ENCODE measurements around the gene UNC45A. TPM values are rescaled to one million over a fixed set of nuclear protein-coding genes. Genes with fewer than 3 reads are reported as not detected.

UNC45A gene
- total and polyA plus RNA-seq, 7 donors = 28.8 to 63.5 (median 50.4) TPM

DNA sequence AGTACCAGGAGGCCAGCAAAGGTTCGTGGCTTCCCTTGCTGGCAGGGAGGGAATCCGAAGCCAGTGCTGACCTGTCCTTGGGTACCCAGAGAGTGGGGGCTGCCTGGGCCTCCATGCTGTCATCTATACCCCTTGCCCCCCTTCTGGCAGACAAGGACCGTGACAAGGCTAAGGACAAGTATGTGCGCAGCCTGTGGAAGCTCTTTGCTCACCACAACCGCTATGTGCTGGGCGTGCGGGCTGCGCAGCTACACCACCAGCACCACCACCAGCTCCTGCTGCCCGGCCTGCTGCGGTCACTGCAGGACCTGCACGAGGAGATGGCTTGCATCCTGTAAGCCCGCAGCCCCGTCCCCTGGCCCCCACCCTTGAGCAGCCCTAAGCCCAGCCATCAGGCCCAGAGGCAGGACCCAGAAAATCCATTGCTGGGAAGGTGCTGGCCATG is 48.0 kb upstream of the UNC45A start:
- intact Hi-C loops (cut with DNase I) = loop anchor here (10.0 kb wide), 2 partner anchors 352 to 572 kb away; no protein-coding TSS in a partner anchor
- TF ChIP-seq EP300 (IDR thresholded peaks at IDR 0.05) (no peak), POLR2A (IDR thresholded peaks at IDR 0.05) (no peak), POLR2AphosphoS5 (IDR thresholded peaks at IDR 0.05) (no peak)
- TF ChIP-seq, protein P1, sequence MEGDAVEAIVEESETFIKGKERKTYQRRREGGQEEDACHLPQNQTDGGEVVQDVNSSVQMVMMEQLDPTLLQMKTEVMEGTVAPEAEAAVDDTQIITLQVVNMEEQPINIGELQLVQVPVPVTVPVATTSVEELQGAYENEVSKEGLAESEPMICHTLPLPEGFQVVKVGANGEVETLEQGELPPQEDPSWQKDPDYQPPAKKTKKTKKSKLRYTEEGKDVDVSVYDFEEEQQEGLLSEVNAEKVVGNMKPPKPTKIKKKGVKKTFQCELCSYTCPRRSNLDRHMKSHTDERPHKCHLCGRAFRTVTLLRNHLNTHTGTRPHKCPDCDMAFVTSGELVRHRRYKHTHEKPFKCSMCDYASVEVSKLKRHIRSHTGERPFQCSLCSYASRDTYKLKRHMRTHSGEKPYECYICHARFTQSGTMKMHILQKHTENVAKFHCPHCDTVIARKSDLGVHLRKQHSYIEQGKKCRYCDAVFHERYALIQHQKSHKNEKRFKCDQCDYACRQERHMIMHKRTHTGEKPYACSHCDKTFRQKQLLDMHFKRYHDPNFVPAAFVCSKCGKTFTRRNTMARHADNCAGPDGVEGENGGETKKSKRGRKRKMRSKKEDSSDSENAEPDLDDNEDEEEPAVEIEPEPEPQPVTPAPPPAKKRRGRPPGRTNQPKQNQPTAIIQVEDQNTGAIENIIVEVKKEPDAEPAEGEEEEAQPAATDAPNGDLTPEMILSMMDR (IDR thresholded peaks at IDR 0.05) = no peak
- no peaks in the 10 kb centered on the region for H3K9me3 ChIP-seq
- H3K36me3 ChIP-seq = peaks cover 14 to 44% (median 30%) of the 10 kb centered on the region in 4 donors
- peak; percentile 60 for DNase-seq
- peaks cover 0 to 41% (median 35%) of the 10 kb centered on the region in 4 donors for H3K4me1 ChIP-seq
- H3K27me3 ChIP-seq = no peaks in the 10 kb centered on the region
- 92 to 93% methylated on average over 13 of the region's 13 CpGs for WGBS, 2 donors
- H3K4me3 ChIP-seq = no peak overlapping the region
- no peak overlapping the region for H3K27ac ChIP-seq

DNA sequence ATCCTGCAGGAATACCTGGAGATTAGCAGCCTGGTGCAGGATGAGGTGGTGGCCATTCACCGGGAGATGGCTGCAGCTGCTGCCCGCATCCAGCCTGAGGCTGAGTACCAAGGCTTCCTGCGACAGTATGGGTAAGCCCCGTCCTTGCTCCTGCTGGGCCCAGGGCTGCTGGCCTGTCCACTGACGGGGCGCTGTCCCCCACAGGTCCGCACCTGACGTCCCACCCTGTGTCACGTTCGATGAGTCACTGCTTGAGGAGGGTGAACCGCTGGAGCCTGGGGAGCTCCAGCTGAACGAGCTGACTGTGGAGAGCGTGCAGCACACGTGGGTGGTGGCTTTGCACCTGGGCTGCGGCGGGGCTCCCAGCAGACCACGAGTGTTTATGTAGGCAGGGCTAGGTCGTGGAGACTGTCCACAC is 45.8 kb upstream of the UNC45A start:
- peak; percentile 61 for DNase-seq
- H3K27ac ChIP-seq = no peak overlapping the region
- no peak overlapping the region for H3K4me3 ChIP-seq
- WGBS, 2 donors = 81 to 83% methylated on average over 18 of the region's 18 CpGs
- H3K9me3 ChIP-seq = no peaks in the 10 kb centered on the region
- intact Hi-C loops (cut with DNase I) = loop anchor here (10.0 kb wide), 2 partner anchors 355 to 575 kb away; no protein-coding TSS in a partner anchor
- H3K4me1 ChIP-seq = peaks cover 0 to 24% (median 22%) of the 10 kb centered on the region in 4 donors
- H3K27me3 ChIP-seq = no peaks in the 10 kb centered on the region
- H3K36me3 ChIP-seq = peaks cover 35 to 62% (median 50%) of the 10 kb centered on the region in 4 donors
- TF ChIP-seq POLR2A (IDR thresholded peaks at IDR 0.05) (no peak), POLR2AphosphoS5 (IDR thresholded peaks at IDR 0.05) (no peak)
- TF ChIP-seq, protein P1 (IDR thresholded peaks at IDR 0.05) = no peak

DNA sequence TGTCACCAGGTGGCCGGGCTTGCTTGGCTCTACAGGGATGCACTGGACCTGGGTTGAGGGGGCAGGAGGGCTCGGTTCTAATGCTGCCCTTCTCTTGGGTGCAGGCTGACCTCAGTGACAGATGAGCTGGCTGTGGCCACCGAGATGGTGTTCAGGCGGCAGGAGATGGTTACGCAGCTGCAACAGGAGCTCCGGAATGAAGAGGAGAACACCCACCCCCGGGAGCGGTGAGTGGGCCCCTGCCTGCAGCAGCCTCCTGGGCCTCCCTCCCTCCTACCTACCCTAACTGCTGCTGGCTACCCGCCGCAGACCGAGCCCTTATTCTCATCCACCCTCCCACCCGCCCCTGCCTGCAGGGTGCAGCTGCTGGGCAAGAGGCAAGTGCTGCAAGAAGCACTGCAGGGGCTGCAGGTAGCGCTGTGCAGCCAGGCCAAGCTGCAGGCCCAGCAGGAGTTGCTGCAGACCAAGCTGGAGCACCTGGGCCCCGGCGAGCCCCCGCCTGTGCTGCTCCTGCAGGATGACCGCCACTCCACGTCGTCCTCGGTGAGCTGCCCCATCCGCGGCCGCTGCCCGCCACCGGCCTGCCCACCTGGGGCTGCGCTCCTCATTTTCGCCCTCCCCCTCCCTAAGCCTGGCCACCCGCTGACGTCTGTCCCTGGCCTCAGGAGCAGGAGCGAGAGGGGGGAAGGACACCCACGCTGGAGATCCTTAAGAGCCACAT is 45.2 kb upstream of the UNC45A start:
- Histone ChIP-seq H3K4me3 (no peak overlapping the region), H3K27ac (no peak overlapping the region), H3K27me3 (no peaks in the 10 kb centered on the region), H3K9me3 (no peaks in the 10 kb centered on the region), H3K4me1 (peaks cover 0 to 18% (median 17%) of the 10 kb centered on the region in 4 donors), H3K36me3 (peaks cover 37 to 68% (median 50%) of the 10 kb centered on the region in 4 donors)
- no peak for TF ChIP-seq POLR2AphosphoS5 (IDR thresholded peaks at IDR 0.05)
- TF ChIP-seq, protein P1 (IDR thresholded peaks at IDR 0.05) = no peak
- no peak for TF ChIP-seq POLR2A (IDR thresholded peaks at IDR 0.05)
- TF ChIP-seq EP300 (IDR thresholded peaks at IDR 0.05) = no peak
- intact Hi-C loops (cut with DNase I) = loop anchor here (10.0 kb wide), 2 partner anchors 355 to 575 kb away; no protein-coding TSS in a partner anchor
- peak; percentile 60 for DNase-seq
- 91% methylated on average over 31 of the region's 31 CpGs for WGBS, 2 donors

DNA sequence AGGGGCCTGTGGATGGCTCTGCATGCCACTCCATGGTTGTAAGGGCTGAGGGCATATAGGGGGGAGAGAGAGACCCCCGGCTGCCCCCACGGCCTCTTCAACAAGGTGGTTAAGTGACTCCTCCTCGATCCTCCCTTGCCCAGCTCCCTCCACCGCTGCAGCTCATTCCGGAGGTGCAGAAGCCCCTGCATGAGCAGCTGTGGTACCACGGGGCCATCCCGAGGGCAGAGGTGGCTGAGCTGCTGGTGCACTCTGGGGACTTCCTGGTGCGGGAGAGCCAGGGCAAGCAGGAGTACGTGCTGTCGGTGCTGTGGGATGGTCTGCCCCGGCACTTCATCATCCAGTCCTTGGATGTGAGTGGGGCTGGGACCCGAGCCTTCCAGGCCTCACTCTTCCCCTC is 44.2 kb upstream of the UNC45A start:
- intact Hi-C loops (cut with DNase I) = no loop called here

More for the DNA sequence above, 44.2 kb upstream of the UNC45A start:
- no peaks in the 10 kb centered on the region for H3K9me3 ChIP-seq
- TF ChIP-seq POLR2AphosphoS5 (IDR thresholded peaks at IDR 0.05) (no peak), EP300 (IDR thresholded peaks at IDR 0.05) (no peak), POLR2A (IDR thresholded peaks at IDR 0.05) (no peak)
- TF ChIP-seq, protein P1 (IDR thresholded peaks at IDR 0.05) = no peak
- no peaks in the 10 kb centered on the region for H3K27me3 ChIP-seq
- peak; percentile 61 for DNase-seq
- no peak overlapping the region for H3K4me3 ChIP-seq
- WGBS, 2 donors = 92% methylated on average over 12 of the region's 12 CpGs
- peaks cover 0 to 9% (median 7%) of the 10 kb centered on the region in 4 donors for H3K4me1 ChIP-seq
- H3K36me3 ChIP-seq = peaks cover 45 to 77% (median 57%) of the 10 kb centered on the region in 4 donors
- H3K27ac ChIP-seq = no peak overlapping the region
